ENCODE measurements around the gene TP73.
"Not testable (repeated sequence)": the region's sequence is repeated elsewhere in the genome, so short reads cannot be mapped to it uniquely, and the experiment has no call there.

Gene TP73

GRCh38 chr1:3618881-3619671 lies 33.2 kb upstream of the TP73 start:
- peak; percentile 74 for DNase-seq

- DNase-seq, result no peak
These were observed 31.6 kb upstream of the TP73 start for GRCh38 chr1:3620708-3621107.

GRCh38 chr1:3621151-3621671 lies 31.1 kb upstream of the TP73 start:
- DNase-seq, result not testable (repeated sequence)

GRCh38 chr1:3622102-3622501 lies 30.2 kb upstream of the TP73 start:
- not testable (repeated sequence) for DNase-seq

GRCh38 chr1:3623441-3624199 lies 28.7 kb upstream of the TP73 start:
- no peak for DNase-seq

- DNase-seq, result peak; percentile 98
These were observed 27.8 kb upstream of the TP73 start, which contains the start of gene TPRG1L for GRCh38 chr1:3624200-3625136. TPRG1L (plus strand) TSS chr1:3625015; CDS start chr1:3625073, 58 bp downstream.

- no peak for DNase-seq
These were observed 27.0 kb upstream of the TP73 start for GRCh38 chr1:3625151-3625907.

GRCh38 chr1:3626025-3626424 lies 26.3 kb upstream of the TP73 start:
- DNase-seq, result no peak

GRCh38 chr1:3627515-3628253 lies 24.6 kb upstream of the TP73 start:
- DNase-seq, result no peak

GRCh38 chr1:3628445-3628844 lies 23.9 kb upstream of the TP73 start:
- no peak for DNase-seq

GRCh38 chr1:3629561-3630160 lies 22.7 kb upstream of the TP73 start:
- DNase-seq, result no peak

- no peak for DNase-seq
These were observed 22.1 kb upstream of the TP73 start for GRCh38 chr1:3630161-3630611.

- no peak for DNase-seq
These were observed 21.4 kb upstream of the TP73 start for GRCh38 chr1:3630914-3631313.

- no peak for DNase-seq
These were observed 20.7 kb upstream of the TP73 start for GRCh38 chr1:3631320-3632260.

- DNase-seq, result no peak
These were observed 20.0 kb upstream of the TP73 start for GRCh38 chr1:3632298-3632697.

GRCh38 chr1:3632716-3633343 lies 19.5 kb upstream of the TP73 start:
- no peak for DNase-seq

GRCh38 chr1:3633344-3634058 lies 18.8 kb upstream of the TP73 start:
- no peak for DNase-seq

- DNase-seq, result no peak
These were observed 18.1 kb upstream of the TP73 start for GRCh38 chr1:3634059-3634800.

Measured in activated T-cell treated with anti-CD3 and anti-CD28 coated beads for 4 hours (primary cell).